Camera-type eye (tissue), 1 donor: Measurements from ENCODE around the gene EXOC6B. TPM values are rescaled to one million over a fixed set of nuclear protein-coding genes. Genes with fewer than 3 reads are reported as not detected.

ENCODE experiments used
- total RNA-seq: library from RNA; depleted of rRNA; stranded (reverse); fragments of >200 nt; gene quantifications from one replicate; pipeline ENCODE4 v1.2.3, GENCODE V29; 2014

EXOC6B gene
- total RNA-seq, result 69.8 TPM

DNA sequence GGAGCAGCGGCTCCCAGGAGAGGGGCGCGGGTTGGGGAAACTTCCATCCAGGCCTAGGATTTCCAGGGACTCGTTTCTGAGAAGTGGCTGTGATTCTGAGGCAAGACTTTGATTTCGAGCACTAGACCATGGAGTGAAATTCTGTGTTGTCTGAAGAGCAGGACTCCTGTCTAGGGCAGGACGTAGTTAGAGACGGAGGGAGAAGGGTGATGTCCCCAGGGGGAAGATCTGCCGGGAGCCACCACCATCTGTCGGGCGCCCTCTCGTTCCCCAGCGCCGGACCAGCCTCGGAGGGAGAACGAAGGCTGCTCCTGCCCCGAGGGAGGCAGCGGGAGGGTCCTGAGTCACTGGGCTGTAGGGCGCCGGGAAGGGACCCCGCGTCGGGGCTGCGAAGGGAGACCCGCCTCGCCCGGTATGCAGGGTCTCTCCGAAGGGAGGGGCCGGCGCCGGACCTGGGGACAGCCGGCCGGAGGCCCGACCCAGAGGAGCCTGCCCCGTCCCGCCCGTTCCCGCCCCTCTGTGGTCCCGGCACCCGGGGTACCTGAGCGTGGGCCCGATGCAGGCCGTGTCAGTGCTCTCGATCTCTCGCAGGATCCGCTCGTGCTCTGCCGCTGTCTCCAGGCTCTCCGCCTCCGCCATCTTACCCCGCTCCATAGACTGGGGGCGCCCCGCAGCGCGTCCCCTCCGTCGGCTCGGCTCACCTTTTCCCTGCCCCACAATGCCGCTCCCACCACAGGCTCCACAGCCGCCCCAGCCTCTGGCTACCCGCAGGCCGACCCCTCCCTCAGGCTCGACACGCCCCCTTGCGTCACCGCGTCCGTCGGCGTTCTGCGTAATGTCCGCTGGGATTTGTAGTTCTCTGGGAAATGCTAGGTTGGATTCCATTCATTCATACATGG, at the start of gene EXOC6B:
Gene EXOC6B, minus strand, starts transcription at position 777 of the 899 bp plus-strand sequence.

DNA sequence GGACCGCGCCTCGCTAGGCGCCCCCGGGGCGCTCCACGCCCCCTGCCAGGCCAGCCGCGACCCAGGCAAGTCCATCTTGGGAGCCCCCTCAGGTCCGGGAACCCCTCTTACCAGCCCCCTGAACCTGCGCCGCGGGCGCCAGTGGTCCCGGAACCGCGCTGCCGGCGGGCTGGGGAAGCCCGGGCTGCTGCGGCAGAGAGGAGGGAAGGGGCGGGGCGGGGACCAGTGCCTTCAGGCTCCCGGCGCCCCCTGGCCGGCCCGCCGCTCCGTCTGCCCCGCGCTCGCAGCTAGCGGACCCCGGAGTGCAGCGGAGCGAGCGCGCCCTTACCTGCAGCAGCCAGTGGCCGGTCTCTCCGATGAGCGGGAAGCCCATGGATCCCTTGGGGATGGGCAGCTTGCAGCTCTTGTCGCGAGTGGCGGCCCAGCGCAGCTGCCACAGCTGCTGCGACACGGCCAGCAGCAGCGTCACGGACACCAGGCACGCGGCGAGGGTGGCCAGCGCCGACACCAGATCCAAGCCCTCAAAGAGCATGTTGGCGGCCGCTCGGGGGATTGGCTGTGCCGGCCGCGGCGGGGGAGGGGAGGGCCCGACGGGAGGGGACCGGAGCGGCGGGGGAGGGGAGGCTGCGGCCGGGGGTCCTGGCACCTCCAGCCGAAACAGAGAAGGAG, 678.4 kb downstream of the EXOC6B start, which contains the start of gene CYP26B1:
Gene CYP26B1, minus strand, starts transcription at position 560 of the 669 bp plus-strand sequence. Its CDS starts 28 bp downstream, at position 532.

Other genes starting within 250 kb of the EXOC6B start
- 4.5 TPM for gene SPR, start 61.4 kb upstream of the EXOC6B start, total RNA-seq
- not detected for gene EMX1, start 91.5 kb upstream of the EXOC6B start, total RNA-seq
- gene SFXN5, start 245.7 kb upstream of the EXOC6B start, total RNA-seq, result 13.2 TPM